GM23338 (cell line): ENCODE measurements around the gene KLK10. TPM values are rescaled to one million over a fixed set of nuclear protein-coding genes. Genes with fewer than 3 reads are reported as not detected.

Source experiments
- ATAC-seq: fragments of 200-7000 bp; cut with Tn5 transposase; 3 replicates; pipeline ENCODE4 v1.9.1; 2020
- DNase-seq: peaks from one replicate; pipeline ENCODE4 v3.0.0-alpha.2; 2015; ENCODE audit warnings: low spot score
- H2AFZ ChIP-seq: fragments of 200-600 bp; sonication (generic); 2 replicates; pipeline ENCODE4 v1.8.0; 2016; ENCODE audit warnings: antibody characterized with exemption, mild to moderate bottlenecking, moderate library complexity
- H3F3A ChIP-seq: fragments of 200-600 bp; sonication (generic); replicated peaks from 2 replicates; pipeline ENCODE4 v1.8.0; 2017; ENCODE audit warnings: antibody characterized with exemption, mixed run types, low read depth
- H3K27ac ChIP-seq: fragments of 200-600 bp; sonication (generic); 2 replicates; pipeline ENCODE4 v1.6.1; 2016; ENCODE audit warnings: low read depth
- H3K27me3 ChIP-seq: fragments of 200-600 bp; sonication (generic); 2 replicates; pipeline ENCODE4 v1.8.0; 2016; ENCODE audit warnings: mild to moderate bottlenecking, mixed run types, moderate library complexity; ENCODE audit not compliant: insufficient read depth
- H3K36me3 ChIP-seq: fragments of 200-600 bp; sonication (generic); 2 replicates; pipeline ENCODE4 v1.8.0; 2016; ENCODE audit warnings: mild to moderate bottlenecking; ENCODE audit not compliant: insufficient read depth
- H3K4me1 ChIP-seq: fragments of 200-600 bp; sonication (generic); 2 replicates; pipeline ENCODE4 v1.8.0; 2016; ENCODE audit warnings: mild to moderate bottlenecking, moderate library complexity; ENCODE audit not compliant: insufficient read depth
- H3K4me2 ChIP-seq: fragments of 200-600 bp; sonication (generic); 2 replicates; pipeline ENCODE4 v1.7.1; 2017; ENCODE audit warnings: mixed run types
- H3K4me3 ChIP-seq: fragments of 200-600 bp; sonication (generic); 2 replicates; pipeline ENCODE4 v1.6.1; 2016; ENCODE audit warnings: mixed run types
- H3K79me2 ChIP-seq: fragments of 200-600 bp; sonication (generic); replicated peaks from 2 replicates; pipeline ENCODE4 v1.8.0; 2017; ENCODE audit warnings: mild to moderate bottlenecking; ENCODE audit not compliant: insufficient read depth
- H3K9me2 ChIP-seq: fragments of 200-600 bp; sonication (generic); 2 replicates; pipeline ENCODE4 v1.8.0; 2017; ENCODE audit not compliant: insufficient read depth
- H4K20me1 ChIP-seq: fragments of 200-600 bp; sonication (generic); replicated peaks from 2 replicates; pipeline ENCODE4 v1.8.0; 2017; ENCODE audit warnings: mild to moderate bottlenecking; ENCODE audit not compliant: insufficient read depth
- H3K27ac Mint-ChIP-seq: 2 replicates; pipeline ENCODE4 v1.8.0; 2020; ENCODE audit warnings: inconsistent platforms, mild to moderate bottlenecking, moderate library complexity, mixed read lengths
- H3K27me3 Mint-ChIP-seq: 3 replicates; pipeline ENCODE4 v1.8.0; 2022; ENCODE audit warnings: low read depth, mild to moderate bottlenecking, moderate library complexity, mixed read lengths, inconsistent platforms; ENCODE audit not compliant: insufficient read depth, poor library complexity
- H3K36me3 Mint-ChIP-seq: 3 replicates; pipeline ENCODE4 v1.8.0; 2021; ENCODE audit warnings: low read depth, mild to moderate bottlenecking, inconsistent platforms, moderate library complexity, mixed read lengths
- H3K4me1 Mint-ChIP-seq: 3 replicates; pipeline ENCODE4 v1.8.0; 2020; ENCODE audit warnings: mild to moderate bottlenecking, inconsistent platforms, mixed read lengths
- H3K4me3 Mint-ChIP-seq: 3 replicates; pipeline ENCODE4 v1.8.0; 2021; ENCODE audit warnings: moderate library complexity, mild to moderate bottlenecking, inconsistent platforms, mixed read lengths
- H3K9me3 Mint-ChIP-seq: 3 replicates; pipeline ENCODE4 v1.8.0; 2020; ENCODE audit warnings: moderate library complexity, mild to moderate bottlenecking, inconsistent platforms, mixed read lengths
- CREB1 ChIP-seq: fragments of 250-450 bp; sonication (Bioruptor Pico); IDR thresholded peaks from 2 replicates; pipeline ENCODE4 v1.5.0; 2020; ENCODE audit warnings: low read depth, mild to moderate bottlenecking, moderate library complexity
- CTCF ChIP-seq, 2 experiments: fragments of 200-600 bp in 1 of 2; sonication (generic) in 1 of 2; conservative IDR thresholded peaks; 2 replicates each; pipeline versions ENCODE4 v1.5.1 to v1.6.1; 2016 to 2017; ENCODE audit warnings: antibody characterized with exemption in 2 of 2, low read depth in 2 of 2, mild to moderate bottlenecking in 2 of 2, moderate library complexity in 1 of 2
- ETS1 ChIP-seq: IDR thresholded peaks from 2 replicates; pipeline ENCODE4 v1.6.1; 2016; ENCODE audit warnings: antibody characterized with exemption
- EZH2 ChIP-seq: fragments of 200-600 bp; sonication (generic); IDR thresholded peaks from one replicate; pipeline ENCODE4 v1.8.0; 2017; ENCODE audit warnings: antibody characterized with exemption, mild to moderate bottlenecking, low read depth; ENCODE audit not compliant: unreplicated experiment
- EZH2phosphoT487 ChIP-seq: fragments of 200-600 bp; sonication (generic); IDR thresholded peaks from one replicate; pipeline ENCODE4 v1.8.1; 2018; ENCODE audit warnings: antibody characterized with exemption; ENCODE audit not compliant: unreplicated experiment
- JUNB ChIP-seq: IDR thresholded peaks from one replicate; pipeline ENCODE4 v1.6.1; 2016; ENCODE audit warnings: antibody characterized with exemption; ENCODE audit not compliant: unreplicated experiment
- NANOG ChIP-seq: IDR thresholded peaks from 2 replicates; pipeline ENCODE4 v1.6.1; 2016; ENCODE audit warnings: antibody characterized with exemption, borderline replicate concordance
- POLR2AphosphoS5 ChIP-seq: IDR thresholded peaks from 2 replicates; pipeline ENCODE4 v1.6.1; 2016; ENCODE audit warnings: antibody characterized with exemption, low read depth
- REST ChIP-seq: IDR thresholded peaks from one replicate; pipeline ENCODE4 v1.6.1; 2018; ENCODE audit warnings: antibody characterized with exemption; ENCODE audit not compliant: unreplicated experiment
- STAT1 ChIP-seq: IDR thresholded peaks from one replicate; pipeline ENCODE4 v1.6.1; 2016; ENCODE audit warnings: antibody characterized with exemption; ENCODE audit not compliant: unreplicated experiment
- ZNF114 ChIP-seq: fragments of 250-450 bp; sonication (Bioruptor Pico); IDR thresholded peaks from 2 replicates; pipeline ENCODE4 v1.5.0; 2020; ENCODE audit warnings: mild to moderate bottlenecking, moderate library complexity
- ZNF331 ChIP-seq: fragments of 250-450 bp; sonication (Bioruptor Pico); IDR thresholded peaks from 2 replicates; pipeline ENCODE4 v1.5.0; 2020; ENCODE audit warnings: low read depth, mild to moderate bottlenecking, moderate library complexity
- ZNF462 ChIP-seq: fragments of 250-450 bp; sonication (Bioruptor Pico); IDR thresholded peaks from 2 replicates; pipeline ENCODE4 v1.5.0; 2020; ENCODE audit warnings: mild to moderate bottlenecking, moderate library complexity
- polyA plus RNA-seq: library from polyadenylated mRNA; unstranded; fragments of >200 nt; fragmentation: Nextera tagmentation; extraction: Ambion mirVana; gene quantifications from 2 replicates; pipeline ENCODE4 v1.2.1, GENCODE V29; 2016
- total RNA-seq: library from RNA; depleted of rRNA; stranded (reverse); fragments of >200 nt; shearing (Covaris generic); gene quantifications from 2 replicates; pipeline ENCODE4 v1.2.3, GENCODE V29; 2014

KLK10 gene
- total and polyA plus RNA-seq, 2 experiments from 2014 or later, result 6.1 to 6.6 TPM

GRCh38 chr19:51002089-51002532 lies 17.4 kb downstream of the KLK10 start:
- Histone ChIP-seq H4K20me1 (no peaks in the 10 kb centered on the region), H3K79me2 (no peaks in the 10 kb centered on the region), H2AFZ (no peak overlapping the region), H3K4me1 (peaks cover 17% of the 10 kb centered on the region), H3K4me2 (peak overlapping the region; percentile 72), H3K36me3 (no peaks in the 10 kb centered on the region), H3K27ac (no peak overlapping the region; the same call in 1 of the 2 replicates), H3K4me3 (peak overlapping the region; percentile 41), H3K27me3 (no peaks in the 10 kb centered on the region), H3K9me2 (no peaks in the 10 kb centered on the region), H3F3A (no peaks in the 10 kb centered on the region)
- peak; percentile 42 for ATAC-seq
- no peak for TF ChIP-seq ZNF114 (CRISPR knock-in tag)
- TF ChIP-seq CREB1, result no peak
- TF ChIP-seq STAT1, result no peak
- TF ChIP-seq EZH2phosphoT487, result no peak
- no peak for TF ChIP-seq ETS1
- TF ChIP-seq ZNF331 (CRISPR knock-in tag), result no peak
- TF ChIP-seq ZNF462, result no peak
- TF ChIP-seq JUNB, result no peak
- TF ChIP-seq REST, result no peak
- no peak for TF ChIP-seq CTCF (conservative IDR thresholded peaks at IDR 0.05; ENCODE audit: low read depth in 2 of 2)
- no peak for TF ChIP-seq EZH2
- no peak for TF ChIP-seq NANOG
- TF ChIP-seq POLR2AphosphoS5, result no peak
- no peaks in the 10 kb centered on the region; the same call in 2 of the 3 replicates for H3K9me3 Mint-ChIP-seq
- peaks cover 19% of the 10 kb centered on the region for H3K4me1 Mint-ChIP-seq
- DNase-seq, result peak; percentile 52
- H3K27me3 Mint-ChIP-seq, result peaks cover 29% of the 10 kb centered on the region
- H3K4me3 Mint-ChIP-seq, result no peak overlapping the region
- H3K27ac Mint-ChIP-seq, result no peak overlapping the region
- no peaks in the 10 kb centered on the region for H3K36me3 Mint-ChIP-seq
